Thyroid gland (tissue), 4 donors: ENCODE measurements around the gene TXN2. TPM values are rescaled to one million over a fixed set of nuclear protein-coding genes. Genes with fewer than 3 reads are reported as not detected.

Source experiments
- DNase-seq, 2 donors: peaks; one replicate each; pipeline ENCODE4 v3.0.0-alpha.2; 2019
- H3K27ac ChIP-seq, 3 donors: fragments of 200-600 bp; sonication (generic); 1 replicate in 2 of 3; 2 replicates in 1 of 3; pipeline ENCODE4 v1.5.1; 2016 to 2019; ENCODE audit warnings: mild to moderate bottlenecking in 1 of 3, moderate library complexity in 1 of 3
- H3K27me3 ChIP-seq: fragments of 200-600 bp; sonication (generic); one replicate; pipeline ENCODE4 v1.5.1; 2019
- H3K36me3 ChIP-seq, 2 donors: fragments of 200-600 bp; sonication (generic); one replicate each; pipeline ENCODE4 v1.5.1; 2016 to 2019
- H3K4me1 ChIP-seq, 2 donors: fragments of 200-600 bp; sonication (generic); one replicate each; pipeline ENCODE4 v1.5.1; 2017 to 2019
- H3K4me3 ChIP-seq, 3 donors: fragments of 200-600 bp; sonication (generic); replicated peaks in 1 of 3; 1 replicate in 2 of 3; 2 replicates in 1 of 3; pipeline ENCODE4 v1.5.1; 2016; ENCODE audit warnings: mild to moderate bottlenecking in 1 of 3
- H3K9me3 ChIP-seq: fragments of 200-600 bp; sonication (generic); one replicate; pipeline ENCODE4 v1.5.1; 2017
- POLR2A ChIP-seq, 2 donors: fragments of 450-650 bp; IDR thresholded peaks; one replicate each; pipeline ENCODE4 v1.6.1; 2017; ENCODE audit warnings: antibody characterized with exemption in 2 of 2, mild to moderate bottlenecking in 2 of 2, moderate library complexity in 1 of 2
- WGBS, 2 donors: methylation state at CpG; one replicate each; pipeline ENCODE4 v1.1.5; 2017; 5-methylcytosine and 5-hydroxymethylcytosine counted together
- intact Hi-C: fragments of 100-400 bp; cut with DNase I; formaldehyde crosslinking; loops from one replicate; pipeline ENCODE4 v1.15.1; 2023
- total RNA-seq, 4 donors: library from RNA; depleted of rRNA; stranded (reverse); fragments of >200 nt; gene quantifications; one replicate each; pipeline ENCODE4 v1.2.3, GENCODE V29; 2016
- TF ChIP-seq, protein P1 (sequence below), 6 experiments: fragments of 200-600 bp in 3 of 6; fragments of 450-650 bp in 3 of 6; sonication (generic) in 3 of 6; IDR thresholded peaks; one replicate each; pipeline ENCODE4 v1.5.1; 2016 to 2019; ENCODE audit warnings: antibody characterized with exemption in 6 of 6, mild to moderate bottlenecking in 2 of 6, inconsistent platforms in 1 of 6, moderate library complexity in 1 of 6

Gene TXN2
- 100 to 1,000 TPM in 1 of 4 donors, 10 to 100 TPM in 3; 56.7 to 115 (median 75.6) TPM for total RNA-seq

GRCh38 chr22:36481393-36482168 lies at the start of gene TXN2:
Gene TXN2, minus strand, starts transcription at chr22:36481640. Its CDS starts 803 bp downstream, at chr22:36480837.
- 0 to 1% methylated on average over 59 to 62 of the region's 62 CpGs for WGBS, 2 donors
- Histone ChIP-seq H3K27ac (peak within 1 kb of the TSS; percentile 98 to 99 (median 98)), H3K4me1 (peaks cover 8 to 12% of the 10 kb centered on the region in 2 donors), H3K4me3 (peak within 1 kb of the TSS; percentile 37 to 83 (median 60)), H3K9me3 (no peaks in the 10 kb centered on the region), H3K27me3 (no peaks in the 10 kb centered on the region), H3K36me3 (peaks cover 15 to 20% of the 10 kb centered on the region in 2 donors)
- peak; percentile 98 to 99 for DNase-seq
- intact Hi-C loops: no loop called here
- TF ChIP-seq, protein P1, sequence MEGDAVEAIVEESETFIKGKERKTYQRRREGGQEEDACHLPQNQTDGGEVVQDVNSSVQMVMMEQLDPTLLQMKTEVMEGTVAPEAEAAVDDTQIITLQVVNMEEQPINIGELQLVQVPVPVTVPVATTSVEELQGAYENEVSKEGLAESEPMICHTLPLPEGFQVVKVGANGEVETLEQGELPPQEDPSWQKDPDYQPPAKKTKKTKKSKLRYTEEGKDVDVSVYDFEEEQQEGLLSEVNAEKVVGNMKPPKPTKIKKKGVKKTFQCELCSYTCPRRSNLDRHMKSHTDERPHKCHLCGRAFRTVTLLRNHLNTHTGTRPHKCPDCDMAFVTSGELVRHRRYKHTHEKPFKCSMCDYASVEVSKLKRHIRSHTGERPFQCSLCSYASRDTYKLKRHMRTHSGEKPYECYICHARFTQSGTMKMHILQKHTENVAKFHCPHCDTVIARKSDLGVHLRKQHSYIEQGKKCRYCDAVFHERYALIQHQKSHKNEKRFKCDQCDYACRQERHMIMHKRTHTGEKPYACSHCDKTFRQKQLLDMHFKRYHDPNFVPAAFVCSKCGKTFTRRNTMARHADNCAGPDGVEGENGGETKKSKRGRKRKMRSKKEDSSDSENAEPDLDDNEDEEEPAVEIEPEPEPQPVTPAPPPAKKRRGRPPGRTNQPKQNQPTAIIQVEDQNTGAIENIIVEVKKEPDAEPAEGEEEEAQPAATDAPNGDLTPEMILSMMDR (IDR thresholded peaks at IDR 0.05): no peak
- peak; percentile 39 to 87 for TF ChIP-seq POLR2A (IDR thresholded peaks at IDR 0.05)

DNA sequence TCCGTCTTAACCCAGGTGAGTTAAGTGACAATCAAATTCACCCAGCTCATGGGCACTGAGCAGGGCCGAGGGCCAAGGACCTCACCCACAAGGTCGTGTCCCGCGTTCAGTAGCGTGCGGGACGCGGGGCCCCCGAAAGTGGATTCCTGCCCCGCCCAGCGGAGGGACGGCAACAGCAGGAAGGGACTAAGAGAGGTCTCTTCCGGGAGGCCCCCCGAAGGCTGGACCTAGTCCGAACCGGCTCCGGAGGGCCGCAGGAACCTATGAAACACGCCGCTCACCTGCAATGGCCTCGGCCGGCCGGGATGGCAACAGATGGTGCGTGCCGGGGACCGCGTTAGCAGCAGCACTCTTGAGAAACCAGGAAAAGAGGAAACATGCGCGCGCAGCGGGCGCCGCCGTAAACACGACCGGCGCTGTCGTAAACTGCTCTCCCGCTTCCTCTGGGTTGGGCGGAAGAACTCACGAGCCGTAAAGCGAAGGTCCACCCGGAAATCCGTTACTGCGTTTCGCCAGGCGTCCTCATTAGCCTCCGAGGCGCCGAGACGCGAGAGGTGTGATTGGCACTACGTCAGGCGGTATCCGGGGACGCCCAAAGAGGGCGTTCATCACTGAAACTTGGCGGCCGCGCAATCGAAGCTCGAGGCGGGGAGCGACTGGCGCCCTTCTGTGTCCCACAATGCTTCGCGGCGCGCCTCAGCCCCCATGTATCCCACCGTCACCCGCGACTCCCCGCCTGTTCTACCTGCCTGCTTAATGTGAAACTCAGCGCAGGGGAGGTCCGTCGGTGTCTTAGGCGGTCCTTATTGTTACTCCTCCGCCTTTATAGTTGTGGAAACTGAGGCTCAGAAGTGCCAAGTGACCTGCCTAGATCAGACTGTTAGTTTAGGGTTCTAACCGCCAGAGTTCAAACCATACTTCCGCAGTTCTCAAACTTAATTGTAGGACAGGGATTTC lies 47.6 kb upstream of the TXN2 start, which contains the start of gene EIF3D:
Gene EIF3D, minus strand, starts transcription at position 372 of the 957 bp plus-strand sequence. CDS start 3,045 bp downstream, outside the sequence.
- peak in 1 of 2 donors; percentile 74 for TF ChIP-seq POLR2A (IDR thresholded peaks at IDR 0.05)
- TF ChIP-seq, protein P1 (IDR thresholded peaks at IDR 0.05): peak in 2 of 6 experiments; percentile 13 to 17
- DNase-seq: peak; percentile 98 to 99
- Histone ChIP-seq H3K36me3 (peaks cover 19 to 21% of the 10 kb centered on the region in 2 donors), H3K27ac (peak within 1 kb of the TSS; percentile 84 to 96 (median 91)), H3K4me1 (peaks cover 7 to 16% of the 10 kb centered on the region in 2 donors), H3K9me3 (no peaks in the 10 kb centered on the region), H3K4me3 (peak within 1 kb of the TSS; percentile 53 to 99 (median 94)), H3K27me3 (no peaks in the 10 kb centered on the region)
- intact Hi-C loops: no loop called here
- WGBS, 2 donors: 0 to 1% methylated on average over 32 to 62 of the region's 82 CpGs

DNA sequence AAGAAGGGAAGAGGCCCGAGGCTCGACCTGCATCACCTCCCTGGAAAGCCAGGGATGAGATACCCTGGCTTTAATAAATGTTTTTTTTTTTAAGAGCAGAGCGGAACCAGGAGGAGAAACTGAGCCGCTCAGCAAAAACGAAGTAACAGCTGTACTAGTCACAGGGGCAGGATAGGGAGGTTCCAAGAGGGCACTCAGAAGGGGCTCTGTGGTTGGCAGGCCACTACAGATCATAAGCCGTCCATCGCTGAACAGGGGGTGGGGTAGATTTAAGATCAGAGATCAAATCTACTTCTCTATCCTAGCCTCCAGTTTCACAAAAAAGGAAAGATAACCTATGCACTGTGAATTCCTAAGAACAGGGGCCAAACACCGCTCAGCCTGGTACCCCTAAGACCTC lies 46.9 kb upstream of the TXN2 start:
- no peaks in the 10 kb centered on the region for H3K27me3 ChIP-seq
- no peak for TF ChIP-seq POLR2A (IDR thresholded peaks at IDR 0.05)
- TF ChIP-seq, protein P1 (IDR thresholded peaks at IDR 0.05): no peak

GRCh38 chr22:36522662-36523061 lies 41.2 kb upstream of the TXN2 start:
- Histone ChIP-seq H3K27me3 (no peaks in the 10 kb centered on the region), H3K4me3 (no peak overlapping the region), H3K36me3 (peaks cover 78 to 85% of the 10 kb centered on the region in 2 donors), H3K27ac (no peak overlapping the region), H3K4me1 (peaks cover 4 to 5% of the 10 kb centered on the region in 2 donors), H3K9me3 (no peaks in the 10 kb centered on the region)
- TF ChIP-seq, protein P1 (IDR thresholded peaks at IDR 0.05): no peak
- TF ChIP-seq POLR2A (IDR thresholded peaks at IDR 0.05): no peak
- 83 to 97% methylated on average over 6 of the region's 6 CpGs for WGBS, 2 donors
- intact Hi-C loops: no loop called here
- no peak for DNase-seq

More for the DNA sequence above, 46.9 kb upstream of the TXN2 start:
- 1 to 5% methylated on average over 8 of the region's 8 CpGs for WGBS, 2 donors
- peak in 1 of 2 donors; percentile 28 for DNase-seq
- Histone ChIP-seq H3K4me3 (peak overlapping the region; percentile 53 to 99 (median 94)), H3K27ac (peak overlapping the region; percentile 84 to 96 (median 91)), H3K9me3 (no peaks in the 10 kb centered on the region), H3K4me1 (peaks cover 7 to 16% of the 10 kb centered on the region in 2 donors), H3K36me3 (peaks cover 26 to 28% of the 10 kb centered on the region in 2 donors)
- intact Hi-C loops: no loop called here
